Metanephros (tissue), 2 donors: ENCODE data around the gene HTR7. TPM values are rescaled to one million over a fixed set of nuclear protein-coding genes. Genes with fewer than 3 reads are reported as not detected.

Experiments used
- small RNA-seq: library from RNA; depleted of rRNA; stranded (forward); fragments of <200 nt; gene quantifications from one replicate; pipeline ENCODE3, GENCODE V24; 2014; ENCODE audit warnings: low replicate concordance
- total RNA-seq: library from RNA; depleted of rRNA; stranded (reverse); fragments of >200 nt; gene quantifications from one replicate; pipeline ENCODE4 v1.2.3, GENCODE V29; 2014

Gene HTR7
- total RNA-seq = 1.4 TPM

GRCh38 chr10:90857635-90858460 is at the start of gene HTR7:
TSS of gene HTR7 (minus strand) at chr10:90858039. CDS start at chr10:90857671, 368 bp downstream.

GRCh38 chr10:90871766-90872647 is 14.2 kb upstream of the HTR7 start, which contains the start of gene RPP30:
TSS of gene RPP30 (plus strand) at chr10:90871974. CDS start at chr10:90871987, 13 bp downstream.

Small RNA genes lying within 50 kb of the gene (small RNA-seq; reads per million reads assigned to genes)
- not detected for gene RF00019

Other genes starting within 250 kb of the HTR7 start
- 41.2 TPM for gene RPP30, start 13.9 kb upstream of the HTR7 start, total RNA-seq
- 1.3 TPM for gene ANKRD1, start 63.0 kb upstream of the HTR7 start, total RNA-seq